Stimulated activated CD4-positive, alpha-beta T cell treated with anti-CD3 and anti-CD28 coated beads, Interleukin-1b, Interleukin-23, amount 100 ng/mL, for 24 hours (primary cell): Measurements from ENCODE around the gene PTPRT.

Experiments
- DNase-seq, 4 experiments: peaks; one replicate each; pipeline ENCODE4 v3.0.0-alpha.2; 2020; ENCODE audit warnings: low read depth in 4 of 4, low spot score in 1 of 4

Gene PTPRT

DNA sequence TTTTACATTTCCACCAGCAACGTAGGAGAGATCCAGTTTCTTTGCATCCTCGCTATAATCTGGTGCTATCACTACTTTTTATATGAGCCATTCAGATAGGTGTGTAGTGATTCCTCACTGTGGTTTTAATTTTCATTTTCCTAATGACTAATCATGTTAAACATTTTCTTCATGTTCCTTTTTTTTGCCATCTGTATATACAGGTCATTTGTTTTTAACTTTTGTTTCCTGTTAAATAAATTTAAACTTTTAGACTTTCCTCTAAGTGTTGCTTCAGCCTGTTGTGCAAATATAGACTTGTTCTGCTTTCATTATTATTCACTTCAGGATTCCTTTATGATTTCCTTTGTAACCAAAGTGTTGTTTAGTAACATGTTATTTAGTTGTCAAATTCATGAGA, 697.4 kb downstream of the PTPRT start:
- DNase-seq = no peak

GRCh38 chr20:42485556-42485955, 704.1 kb downstream of the PTPRT start:
- no peak for DNase-seq

- no peak for DNase-seq
Measured at GRCh38 chr20:42484790-42485375, 704.8 kb downstream of the PTPRT start.

DNA sequence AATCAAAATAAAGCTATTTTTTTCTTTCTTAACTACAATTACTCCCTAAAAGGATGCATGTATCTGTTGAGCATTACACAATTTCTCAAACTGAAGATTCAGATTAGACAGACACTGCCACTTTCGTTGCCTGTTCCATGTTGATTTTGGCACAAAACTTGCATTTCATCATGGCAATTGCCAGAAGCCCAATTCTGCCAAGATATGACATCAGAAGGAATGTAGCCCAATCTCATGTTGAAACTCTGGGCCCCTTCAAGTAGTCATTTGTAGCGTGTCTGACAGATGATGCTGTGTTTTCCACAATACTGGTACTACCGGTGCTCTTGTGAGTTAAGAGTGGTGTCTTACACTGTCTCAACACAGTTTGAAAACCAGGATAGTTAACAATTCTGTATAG, 705.4 kb downstream of the PTPRT start:
- DNase-seq = no peak

GRCh38 chr20:42483730-42484303, 705.9 kb downstream of the PTPRT start:
- DNase-seq = no peak

- no peak for DNase-seq
Measured at GRCh38 chr20:42482808-42483207, 706.9 kb downstream of the PTPRT start.

DNA sequence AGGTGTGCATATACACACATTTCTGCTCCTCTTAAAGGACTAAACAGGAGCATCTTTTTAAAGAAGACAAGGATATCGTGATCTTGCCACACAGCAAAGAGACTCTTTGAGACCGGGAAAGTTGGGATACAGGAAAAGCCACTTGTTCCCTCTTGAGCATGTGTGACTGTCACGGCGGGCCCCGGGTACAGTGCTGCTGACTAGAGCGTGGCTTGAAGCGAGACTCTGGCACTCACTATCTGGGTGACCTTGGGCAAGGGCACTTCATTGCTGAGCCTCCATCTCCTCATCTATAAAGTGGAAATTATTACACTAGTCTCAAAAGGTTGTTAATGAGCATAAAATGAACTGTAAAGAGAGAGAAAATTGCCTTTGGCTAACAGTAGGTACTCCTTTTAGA, 713.9 kb downstream of the PTPRT start:
- no peak for DNase-seq

- DNase-seq = no peak
Measured at GRCh38 chr20:42474646-42475045, 715.1 kb downstream of the PTPRT start.

- no peak for DNase-seq
Measured at GRCh38 chr20:42472198-42472597, 717.5 kb downstream of the PTPRT start.

DNA sequence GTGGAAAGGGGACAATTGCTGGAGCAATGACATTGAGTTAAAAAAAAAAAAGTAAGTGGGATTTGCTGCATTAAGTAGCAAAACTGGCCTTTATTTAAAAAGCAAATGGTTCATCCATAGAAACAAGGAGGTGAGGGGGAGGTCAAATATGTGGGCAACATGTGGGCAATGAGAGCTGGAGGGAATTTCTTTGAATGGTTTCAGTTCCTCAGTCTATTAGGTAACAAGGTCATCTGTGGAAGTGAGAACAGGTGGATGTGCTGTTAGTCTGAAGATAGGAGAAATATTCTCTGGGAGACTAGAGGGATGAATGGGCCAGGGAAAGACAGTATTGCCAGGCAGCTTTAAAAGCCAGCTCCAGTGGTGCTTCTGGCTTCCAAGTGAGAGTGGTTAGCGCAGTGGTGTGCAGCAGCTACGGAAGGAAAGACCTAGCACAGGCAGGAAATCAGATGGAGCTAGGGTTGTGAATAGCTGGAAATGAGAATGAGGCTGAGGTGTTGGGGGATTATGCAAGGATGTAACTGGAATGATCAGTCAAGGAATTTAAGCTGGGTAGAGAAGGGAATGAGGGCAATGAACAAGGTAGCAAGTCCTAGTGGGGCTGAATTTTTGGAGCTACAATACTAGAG, 727.6 kb downstream of the PTPRT start:
- DNase-seq = no peak

DNA sequence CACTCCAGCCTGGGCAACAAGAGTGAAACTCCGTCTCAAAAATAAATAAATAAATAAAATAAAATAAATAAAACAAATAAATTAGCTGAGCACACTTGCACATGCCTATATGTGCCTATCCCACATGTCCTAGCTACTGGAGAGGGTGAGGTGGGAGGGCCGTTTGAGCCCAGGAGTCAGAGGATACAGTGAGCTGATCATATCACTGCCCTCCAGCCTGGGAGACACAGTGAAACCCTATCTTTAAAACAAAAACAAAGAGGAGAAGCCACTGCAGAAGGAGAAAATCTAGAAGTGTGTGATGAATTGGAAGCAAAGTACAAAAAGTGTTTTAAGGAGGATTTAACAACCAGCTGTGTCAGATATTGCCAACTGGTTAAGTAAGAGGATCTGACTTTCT, 728.4 kb downstream of the PTPRT start:
- no peak for DNase-seq

DNA sequence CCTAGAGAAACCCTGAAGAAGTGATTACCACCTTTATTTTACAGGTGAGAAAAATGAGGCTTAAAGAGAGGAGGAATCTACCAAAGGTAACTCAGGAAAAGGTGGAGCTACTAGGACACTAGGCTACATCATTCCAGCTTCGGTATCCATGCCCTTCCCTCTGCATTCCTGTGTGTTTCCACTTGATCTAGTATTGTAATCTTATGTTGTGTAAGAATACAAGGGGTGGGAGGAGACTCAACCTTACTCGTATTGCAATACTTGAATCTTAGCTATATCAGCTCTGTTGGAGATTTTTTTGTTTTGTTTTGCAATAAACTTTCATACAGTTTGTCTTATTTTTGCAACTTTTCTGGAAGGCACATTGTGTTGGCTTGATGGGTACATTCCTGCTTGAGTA, 742.4 kb downstream of the PTPRT start:
- no peak for DNase-seq

- no peak for DNase-seq
Measured at GRCh38 chr20:42444799-42445198, 744.9 kb downstream of the PTPRT start.

DNA sequence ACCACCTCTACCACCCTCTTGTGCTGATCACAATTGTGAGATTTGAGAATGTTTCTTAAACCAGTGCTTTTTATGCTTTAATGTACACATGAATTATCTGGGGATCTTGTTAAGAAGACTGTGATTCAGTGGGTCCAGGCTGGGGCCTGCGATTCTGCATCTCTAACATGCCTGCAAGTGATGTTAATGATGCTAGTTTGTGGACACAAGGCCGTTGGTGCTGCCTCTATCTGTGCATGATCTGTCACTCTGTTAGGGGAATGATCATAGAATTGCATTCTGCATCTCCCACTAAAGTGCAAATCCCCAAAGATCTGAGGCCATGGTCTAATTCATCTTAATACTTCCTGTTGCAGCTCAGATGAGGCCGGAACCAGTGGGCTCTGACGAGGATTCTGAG, 746.5 kb downstream of the PTPRT start:
- no peak for DNase-seq

DNA sequence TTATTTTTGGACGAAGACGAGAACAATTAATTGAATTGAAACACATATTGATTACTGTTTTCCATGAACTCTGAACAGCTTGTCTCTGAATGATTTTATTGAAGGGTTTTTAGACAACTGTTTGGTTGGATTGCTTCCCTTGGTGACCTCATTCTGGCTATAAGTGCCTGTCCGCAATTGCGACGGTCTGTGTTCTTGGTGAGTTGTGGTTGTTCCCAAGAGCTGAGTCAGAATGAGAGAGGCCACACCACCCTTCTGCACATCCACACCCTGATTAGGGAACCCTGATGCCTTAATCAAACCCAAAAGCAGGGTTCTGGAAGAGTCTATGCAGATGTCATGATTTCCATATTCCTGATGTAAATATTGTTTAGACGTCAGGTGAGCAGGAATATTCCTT, 747.0 kb downstream of the PTPRT start:
- no peak for DNase-seq

GRCh38 chr20:42441864-42442331, 747.8 kb downstream of the PTPRT start:
- DNase-seq = no peak

DNA sequence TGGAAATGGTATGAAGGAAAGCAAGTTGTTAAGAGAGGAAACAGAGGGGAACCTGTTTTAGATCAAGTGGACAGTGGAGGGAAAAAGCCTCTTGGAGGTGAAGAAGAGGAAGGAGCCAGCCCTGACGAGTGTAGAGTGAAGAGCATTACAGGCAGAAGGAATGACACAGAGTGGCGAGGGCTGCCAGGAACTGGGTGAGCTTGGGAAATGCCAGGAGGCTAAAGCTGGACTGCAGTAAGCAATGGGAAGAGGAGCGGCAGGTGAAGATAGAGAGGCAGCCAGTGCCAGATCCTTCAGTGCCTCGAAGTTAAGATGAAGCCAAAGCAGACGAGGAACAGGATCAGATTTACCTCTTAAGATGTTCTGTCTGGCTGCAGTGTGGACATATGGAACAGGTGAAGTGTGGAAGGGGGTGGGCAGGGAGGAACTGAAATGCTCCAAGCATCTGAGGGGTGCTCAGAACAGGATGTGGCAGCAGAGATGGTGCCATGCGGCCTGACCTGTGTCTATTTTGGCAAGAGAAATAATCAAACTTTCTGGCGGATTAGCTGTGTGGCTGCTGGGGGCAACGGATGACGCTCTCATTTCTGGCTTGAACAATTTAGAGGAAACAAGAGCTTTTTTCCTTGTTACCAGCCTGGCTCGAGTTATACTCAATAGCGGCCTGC, 748.4 kb downstream of the PTPRT start:
- no peak for DNase-seq

DNA sequence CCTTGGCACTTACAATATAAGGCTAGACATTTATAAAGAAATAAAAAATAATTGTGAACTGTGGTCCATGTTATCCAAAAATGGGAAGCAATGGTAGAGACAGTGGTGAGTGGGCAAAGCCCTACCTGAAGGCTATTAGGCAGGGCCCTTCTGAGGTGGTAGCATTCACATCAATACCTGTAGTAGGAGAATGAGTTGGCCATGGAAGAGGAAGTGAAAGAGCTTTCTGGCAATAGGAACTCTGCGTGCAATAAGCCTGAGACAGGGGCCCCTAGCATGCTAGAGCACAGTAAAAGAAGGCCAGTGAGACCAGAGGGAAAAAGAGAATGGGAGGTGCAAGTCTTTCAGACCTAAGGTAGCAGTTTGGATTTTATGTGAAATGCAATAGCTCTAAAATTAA, 754.5 kb downstream of the PTPRT start:
- DNase-seq = no peak

GRCh38 chr20:42432496-42433334, 757.0 kb downstream of the PTPRT start:
- DNase-seq = no peak

- no peak for DNase-seq
Measured at GRCh38 chr20:42430598-42430997, 759.1 kb downstream of the PTPRT start.

DNA sequence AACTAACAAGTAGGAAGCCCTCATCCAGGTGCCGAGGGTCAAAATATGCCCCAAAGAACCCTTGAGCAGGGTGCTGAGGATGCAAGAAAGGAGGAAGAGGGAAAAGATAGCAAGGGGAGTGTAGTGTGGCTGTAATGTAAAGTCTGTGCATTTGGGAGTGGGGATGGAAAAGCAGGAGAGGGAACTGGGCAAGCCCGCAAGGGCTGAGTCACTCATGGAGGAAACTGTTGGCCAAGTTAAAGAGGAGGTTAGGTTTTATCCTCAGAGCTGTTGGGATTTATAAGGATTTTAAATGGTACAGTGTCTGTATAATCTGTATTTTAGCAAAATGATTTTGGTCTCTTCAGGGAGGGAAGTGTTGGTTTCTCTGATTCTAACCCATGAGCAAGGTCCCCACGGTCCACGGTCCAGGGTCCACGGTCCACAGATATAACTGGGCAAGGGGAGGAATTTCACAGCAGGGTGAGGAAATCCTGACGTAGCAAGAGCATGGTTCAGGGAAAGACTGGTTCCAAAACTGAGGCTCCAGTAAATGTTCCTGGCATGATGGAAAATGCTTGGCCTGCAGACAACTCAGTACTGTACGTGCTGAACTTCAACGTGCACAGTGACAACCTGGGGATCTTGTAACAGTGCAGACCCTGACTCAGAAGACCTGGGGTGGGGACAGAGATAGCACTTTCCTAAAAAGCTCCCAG, 759.8 kb downstream of the PTPRT start:
- DNase-seq = no peak
